GM21737 (cell line): ENCODE results near the gene NUP133.

Experiments
- ATAC-seq: cut with Tn5 transposase; IDR thresholded peaks from one replicate; pipeline ENCODE4 v1.9.1; 2021; ENCODE audit warnings: mild to moderate bottlenecking, moderate library complexity; ENCODE audit not compliant: unreplicated experiment

NUP133 gene

GRCh38 chr1:229454056-229454455 is 54.1 kb downstream of the NUP133 start:
- ATAC-seq: no peak

DNA sequence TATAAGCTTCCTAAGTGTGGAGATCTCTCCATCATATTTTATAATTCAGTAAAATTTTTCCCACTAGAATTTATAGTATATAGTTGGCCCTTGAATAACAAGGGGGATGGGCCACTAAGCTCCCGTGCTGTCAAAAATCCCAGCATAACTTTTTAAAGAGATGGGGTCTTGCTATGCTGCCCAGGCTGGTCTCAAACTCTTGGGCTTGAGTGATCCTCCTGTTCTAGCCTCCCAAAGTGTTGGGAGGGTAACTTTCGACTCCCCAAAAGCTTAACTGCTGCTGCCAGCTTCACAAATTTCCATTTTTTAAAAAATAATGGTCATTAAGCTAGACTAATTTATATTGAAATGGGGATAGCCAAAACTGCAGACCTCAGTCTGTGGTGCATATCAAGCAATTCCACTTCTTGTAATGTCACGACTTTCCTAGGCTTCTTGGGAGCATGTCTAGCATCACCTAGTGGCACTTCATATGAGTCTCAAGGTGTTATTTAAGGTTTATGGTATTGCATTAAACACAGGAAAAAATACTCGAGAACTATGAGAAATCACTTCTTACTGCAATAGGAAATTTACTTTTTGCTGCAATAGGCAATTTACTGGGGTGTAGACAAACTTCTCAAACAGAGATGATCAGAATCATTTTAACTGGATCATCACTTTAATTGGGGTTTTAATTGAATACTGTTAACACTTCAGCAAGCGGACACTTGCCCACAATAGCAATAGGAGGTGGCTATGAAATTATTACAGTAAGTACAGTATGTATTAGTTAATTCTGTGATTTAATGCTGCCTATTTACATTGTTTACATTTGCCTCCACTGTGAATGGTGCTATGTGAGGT is 55.0 kb downstream of the NUP133 start:
- ATAC-seq: no peak

GRCh38 chr1:229448845-229449244 is 59.3 kb downstream of the NUP133 start:
- no peak for ATAC-seq

- no peak for ATAC-seq
Measured at GRCh38 chr1:229448354-229448753, 59.8 kb downstream of the NUP133 start.

DNA sequence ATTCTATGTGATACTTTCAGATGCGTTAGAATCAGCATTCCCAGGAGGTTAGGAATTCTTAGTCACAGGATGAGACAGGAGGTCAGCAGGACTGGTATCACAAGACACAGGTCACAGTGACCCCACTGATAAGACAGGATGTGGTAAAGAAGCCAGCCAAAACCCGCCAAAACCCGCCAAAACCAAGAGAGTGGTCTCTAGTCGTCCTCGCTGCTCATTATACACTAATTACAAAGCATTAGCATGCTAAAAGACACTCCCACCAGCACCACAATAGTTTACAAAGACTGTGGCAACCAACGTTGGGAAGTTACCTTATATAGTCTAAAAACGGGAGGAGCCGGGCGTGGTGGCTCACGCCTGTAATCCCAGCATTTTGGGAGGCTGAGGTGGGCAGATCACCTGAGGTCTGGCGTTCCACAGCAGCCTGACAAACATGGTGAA is 60.3 kb downstream of the NUP133 start:
- ATAC-seq: no peak

- ATAC-seq: no peak
Measured at GRCh38 chr1:229445828-229446227, 62.3 kb downstream of the NUP133 start.

DNA sequence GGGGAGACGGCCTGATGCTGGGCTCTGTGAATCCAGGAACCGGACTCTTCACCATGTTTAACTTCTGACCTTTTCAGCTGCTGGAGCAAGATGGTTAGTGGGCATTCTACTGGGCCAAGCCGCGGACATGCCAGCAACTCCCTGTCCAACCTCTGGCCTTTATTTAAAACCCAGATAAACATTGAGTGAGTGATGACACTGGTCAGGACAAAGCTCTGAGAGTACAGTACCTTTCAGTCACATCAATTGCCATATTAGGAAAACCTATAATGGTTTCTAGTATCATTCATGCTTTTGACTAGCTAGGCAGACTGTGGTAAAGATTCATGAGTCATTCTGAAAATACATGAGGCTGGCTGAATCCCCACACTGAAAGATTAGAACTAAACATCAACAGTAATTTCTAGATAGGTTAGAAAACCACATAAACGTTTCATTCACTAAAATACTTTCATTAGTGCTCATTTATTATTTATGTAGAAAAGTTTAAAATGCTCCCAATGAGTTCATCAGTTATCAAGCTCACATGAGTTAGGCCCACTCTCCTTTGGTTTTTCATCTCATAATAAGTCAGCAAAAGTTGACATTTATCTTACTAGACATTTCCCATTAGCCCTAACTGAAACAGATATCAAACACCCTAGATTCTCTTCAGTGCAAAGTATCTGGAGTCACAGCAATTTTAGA is 67.1 kb downstream of the NUP133 start:
- peak; percentile 92 for ATAC-seq

DNA sequence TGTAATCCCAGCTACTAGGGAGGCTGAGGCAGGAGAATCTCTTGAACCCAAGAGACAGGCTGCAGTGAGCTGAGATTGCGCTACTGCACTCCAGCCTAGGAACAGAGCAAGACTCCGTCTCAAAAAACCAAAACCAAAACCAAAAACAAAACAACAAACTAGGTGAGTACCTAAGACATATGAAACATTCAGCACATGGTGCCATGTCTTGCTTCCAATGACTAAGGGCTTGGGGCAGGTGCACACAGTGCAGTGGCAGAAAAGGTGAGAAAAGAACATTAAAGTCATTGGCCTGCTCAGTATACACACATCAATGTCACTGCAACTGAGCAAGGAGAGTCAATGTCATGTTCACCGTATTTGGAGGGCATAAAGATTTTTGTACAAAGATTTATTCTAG is 70.1 kb downstream of the NUP133 start:
- ATAC-seq: no peak

- no peak for ATAC-seq
Measured at GRCh38 chr1:229437443-229437842, 70.7 kb downstream of the NUP133 start.

DNA sequence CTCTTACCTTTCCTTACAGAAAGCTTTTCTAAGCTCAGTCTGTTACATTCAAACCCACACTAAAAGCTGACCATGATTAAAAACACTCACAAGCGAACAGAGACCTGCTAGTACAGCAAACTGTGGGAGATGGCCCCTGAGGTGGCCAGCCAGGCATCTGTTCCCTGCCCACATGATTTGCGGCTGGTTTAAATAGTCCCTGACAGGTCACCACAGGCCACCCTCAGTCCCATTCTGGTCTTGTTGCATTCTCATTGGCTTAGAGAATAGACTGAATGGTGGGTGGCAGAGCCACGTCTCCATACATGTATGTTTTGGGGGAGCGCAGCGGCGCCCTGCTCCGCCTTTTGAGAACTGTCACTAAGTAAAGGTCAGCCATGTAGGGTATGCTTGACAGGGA is 71.9 kb downstream of the NUP133 start:
- ATAC-seq: no peak

DNA sequence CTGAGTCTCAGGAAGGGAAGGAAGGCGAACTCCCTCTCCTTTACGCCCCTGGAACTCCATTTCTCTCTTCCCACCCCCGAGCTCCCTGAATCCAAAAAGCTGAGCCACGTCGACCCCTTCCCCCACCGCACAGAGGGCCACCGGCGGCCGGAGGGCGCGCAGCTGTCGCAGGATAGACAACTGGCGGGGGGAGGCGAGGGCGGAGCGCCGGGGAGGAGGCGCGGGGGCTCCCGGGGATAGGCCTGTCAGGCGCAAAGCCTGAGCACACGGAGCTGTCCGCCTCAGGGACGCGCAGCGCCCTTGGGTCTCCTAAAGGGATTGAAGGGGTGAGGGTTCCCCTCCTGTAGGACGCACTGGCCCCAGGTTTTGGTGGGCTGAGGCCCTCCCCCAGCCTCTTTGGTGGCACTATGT is 73.5 kb downstream of the NUP133 start:
- no peak for ATAC-seq

GRCh38 chr1:229434005-229434640 is 74.0 kb downstream of the NUP133 start, which contains the start of gene ACTA1:
Gene ACTA1 (minus strand): TSS chr1:229434094. CDS start chr1:229433115, 979 bp downstream.
- no peak for ATAC-seq

GRCh38 chr1:229433364-229434004 is 74.7 kb downstream of the NUP133 start:
- no peak for ATAC-seq

- no peak for ATAC-seq
Measured at GRCh38 chr1:229432905-229433304, 75.2 kb downstream of the NUP133 start.

DNA sequence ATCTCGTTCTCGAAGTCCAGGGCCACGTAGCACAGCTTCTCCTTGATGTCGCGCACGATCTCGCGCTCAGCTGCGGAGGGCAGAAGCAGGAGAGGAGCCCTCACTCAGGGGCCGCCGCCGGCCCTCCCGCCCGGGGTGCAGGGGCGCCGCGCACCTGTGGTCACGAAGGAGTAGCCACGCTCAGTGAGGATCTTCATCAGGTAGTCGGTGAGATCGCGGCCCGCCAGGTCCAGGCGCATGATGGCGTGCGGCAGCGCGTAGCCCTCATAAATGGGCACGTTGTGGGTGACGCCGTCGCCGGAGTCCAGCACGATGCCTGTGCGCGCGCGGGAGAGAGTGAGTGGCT is 76.1 kb downstream of the NUP133 start:
- ATAC-seq: no peak

- no peak for ATAC-seq
Measured at GRCh38 chr1:229431284-229432115, 76.6 kb downstream of the NUP133 start.

DNA sequence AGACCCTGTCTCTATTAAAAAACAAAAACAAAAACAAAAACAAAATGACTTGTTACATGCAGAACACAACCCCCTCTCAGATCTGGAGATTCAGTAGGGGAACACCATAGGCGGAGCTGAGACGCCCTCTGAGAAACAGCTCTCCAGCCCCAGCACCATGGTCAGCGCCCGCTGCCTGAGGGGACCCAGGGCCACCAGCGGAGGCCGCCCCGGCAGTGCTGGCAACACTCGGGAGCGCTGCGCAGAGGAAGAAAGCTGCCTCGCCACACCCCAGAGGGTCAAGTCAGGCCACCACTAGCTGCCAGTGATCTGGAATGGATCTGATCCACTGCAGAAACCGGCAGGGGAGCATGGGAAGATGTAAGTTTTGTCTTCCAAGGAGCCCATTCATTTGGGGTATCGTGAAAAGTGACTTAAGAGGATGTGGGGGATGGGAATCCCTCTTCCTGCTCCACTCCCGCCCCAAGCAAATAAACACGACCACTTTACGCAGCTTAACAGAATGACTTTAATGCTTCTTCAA is 77.3 kb downstream of the NUP133 start:
- ATAC-seq: no peak

DNA sequence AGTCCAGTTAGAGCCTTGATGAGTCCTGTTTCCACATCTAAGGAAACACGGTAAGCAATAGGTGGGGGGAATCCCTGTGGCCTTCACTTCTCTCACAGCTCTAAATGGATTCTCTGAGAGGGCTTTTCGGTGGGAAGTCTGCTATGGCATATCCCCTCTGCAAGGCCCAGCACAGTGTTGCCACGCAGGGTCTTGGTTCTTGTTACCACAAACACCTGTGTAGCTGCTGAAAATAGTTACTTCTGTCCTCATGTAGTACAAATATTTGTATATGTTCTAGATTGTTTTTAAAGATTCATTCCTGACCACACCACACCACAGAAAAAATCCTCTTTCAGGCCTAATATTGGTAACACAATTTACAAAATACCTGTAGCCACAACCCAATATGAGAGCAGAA is 79.9 kb downstream of the NUP133 start:
- no peak for ATAC-seq

- ATAC-seq: no peak
Measured at GRCh38 chr1:229427572-229427971, 80.6 kb downstream of the NUP133 start.

DNA sequence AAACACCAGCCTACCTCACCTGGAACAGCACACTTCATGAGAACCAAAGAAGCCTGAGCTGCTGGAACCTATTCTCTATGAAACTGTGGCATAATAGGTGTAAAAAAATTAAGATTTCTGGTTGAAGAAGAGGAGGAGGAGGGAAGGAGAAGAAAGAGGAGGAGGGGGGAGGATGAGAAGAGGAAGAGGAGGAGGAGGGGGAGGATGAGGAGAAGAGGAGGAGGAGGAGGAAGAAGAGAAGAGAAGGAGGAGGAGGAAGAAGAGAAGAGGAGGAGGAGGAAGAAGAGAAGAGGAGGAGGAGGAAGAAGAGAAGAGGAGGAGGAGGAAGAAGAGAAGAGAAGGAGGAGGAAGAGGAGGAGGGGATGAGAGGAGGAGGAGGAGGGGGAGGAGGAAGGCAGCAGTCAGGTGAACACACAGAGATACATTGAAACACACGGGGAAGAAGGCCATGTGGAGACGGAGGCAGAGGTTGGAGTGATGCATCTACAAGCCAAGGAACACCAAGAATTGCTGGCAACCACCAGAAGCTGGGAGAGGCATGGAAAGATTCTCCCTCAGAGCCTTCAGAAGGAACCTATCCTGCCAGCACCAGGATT is 82.5 kb downstream of the NUP133 start:
- ATAC-seq: no peak
